Activated naive CD8-positive, alpha-beta T cell (primary cell): Measurements from ENCODE around the gene ROGDI.

ENCODE experiments used
- H3K27ac Mint-ChIP-seq: one replicate; pipeline ENCODE4 v1.8.0; 2021; ENCODE audit warnings: mixed read lengths
- H3K27me3 Mint-ChIP-seq: one replicate; pipeline ENCODE4 v1.8.0; 2021; ENCODE audit warnings: mixed read lengths
- H3K36me3 Mint-ChIP-seq: one replicate; pipeline ENCODE4 v1.8.0; 2021; ENCODE audit warnings: mixed read lengths
- H3K4me1 Mint-ChIP-seq: one replicate; pipeline ENCODE4 v1.8.0; 2021; ENCODE audit warnings: low read depth, mixed read lengths
- H3K4me3 Mint-ChIP-seq: one replicate; pipeline ENCODE4 v1.8.0; 2021; ENCODE audit warnings: mild to moderate bottlenecking, mixed read lengths
- H3K9me3 Mint-ChIP-seq: one replicate; pipeline ENCODE4 v1.8.0; 2021; ENCODE audit warnings: low read depth, mixed read lengths

ROGDI gene

GRCh38 chr16:4802659-4803287 lies 340 bp upstream of the ROGDI start:
- Mint-ChIP-seq H3K27me3 (no peaks in the 10 kb centered on the region), H3K27ac (no peak overlapping the region), H3K9me3 (no peaks in the 10 kb centered on the region), H3K4me1 (peaks cover 15% of the 10 kb centered on the region), H3K36me3 (peaks cover 2% of the 10 kb centered on the region), H3K4me3 (peak overlapping the region; percentile 76)

GRCh38 chr16:4801051-4801961 lies 1.1 kb downstream of the ROGDI start:
- H3K9me3 Mint-ChIP-seq = no peaks in the 10 kb centered on the region
- peaks cover 15% of the 10 kb centered on the region for H3K4me1 Mint-ChIP-seq
- H3K27me3 Mint-ChIP-seq = no peaks in the 10 kb centered on the region
- no peak overlapping the region for H3K27ac Mint-ChIP-seq
- no peaks in the 10 kb centered on the region for H3K36me3 Mint-ChIP-seq
- H3K4me3 Mint-ChIP-seq = peak overlapping the region; percentile 82

GRCh38 chr16:4800290-4801041 lies 2.0 kb downstream of the ROGDI start:
- Mint-ChIP-seq H3K36me3 (no peaks in the 10 kb centered on the region), H3K4me3 (peak overlapping the region; percentile 18), H3K9me3 (no peaks in the 10 kb centered on the region), H3K27me3 (no peaks in the 10 kb centered on the region), H3K27ac (no peak overlapping the region), H3K4me1 (peaks cover 15% of the 10 kb centered on the region)

- Mint-ChIP-seq H3K36me3 (no peaks in the 10 kb centered on the region), H3K27ac (no peak overlapping the region)
Measured at GRCh38 chr16:4799171-4799855, 3.1 kb downstream of the ROGDI start.

GRCh38 chr16:4798456-4798855 lies 4.0 kb downstream of the ROGDI start:
- H3K27me3 Mint-ChIP-seq = no peaks in the 10 kb centered on the region

More at GRCh38 chr16:4799171-4799855, 3.1 kb downstream of the ROGDI start:
- no peak overlapping the region for H3K4me3 Mint-ChIP-seq
- H3K27me3 Mint-ChIP-seq = no peaks in the 10 kb centered on the region
- H3K9me3 Mint-ChIP-seq = no peaks in the 10 kb centered on the region
- H3K4me1 Mint-ChIP-seq = peaks cover 15% of the 10 kb centered on the region

GRCh38 chr16:4797805-4798252 lies 4.6 kb downstream of the ROGDI start:
- Mint-ChIP-seq H3K4me1 (peaks cover 6% of the 10 kb centered on the region), H3K27ac (no peak overlapping the region), H3K4me3 (no peak overlapping the region), H3K27me3 (no peaks in the 10 kb centered on the region), H3K36me3 (no peaks in the 10 kb centered on the region), H3K9me3 (no peaks in the 10 kb centered on the region)

More at GRCh38 chr16:4798456-4798855, 4.0 kb downstream of the ROGDI start:
- peaks cover 12% of the 10 kb centered on the region for H3K4me1 Mint-ChIP-seq
- no peak overlapping the region for H3K4me3 Mint-ChIP-seq
- no peaks in the 10 kb centered on the region for H3K9me3 Mint-ChIP-seq
- H3K27ac Mint-ChIP-seq = no peak overlapping the region
- no peaks in the 10 kb centered on the region for H3K36me3 Mint-ChIP-seq

GRCh38 chr16:4796982-4797804 lies 5.2 kb downstream of the ROGDI start:
- Mint-ChIP-seq H3K4me3 (no peak overlapping the region), H3K4me1 (peaks cover 6% of the 10 kb centered on the region), H3K27me3 (no peaks in the 10 kb centered on the region), H3K27ac (no peak overlapping the region), H3K9me3 (no peaks in the 10 kb centered on the region), H3K36me3 (no peaks in the 10 kb centered on the region)

- Mint-ChIP-seq H3K4me1 (peaks cover 6% of the 10 kb centered on the region), H3K9me3 (no peaks in the 10 kb centered on the region), H3K4me3 (no peak overlapping the region), H3K36me3 (no peaks in the 10 kb centered on the region), H3K27ac (no peak overlapping the region), H3K27me3 (no peaks in the 10 kb centered on the region)
Measured at GRCh38 chr16:4795828-4796572, 6.4 kb downstream of the ROGDI start.

GRCh38 chr16:4795181-4795827 lies 7.1 kb downstream of the ROGDI start, which contains the start of gene SMIM22:
SMIM22 (plus strand) TSS chr16:4795369; CDS start chr16:4795735, 366 bp downstream.
- Mint-ChIP-seq H3K9me3 (no peaks in the 10 kb centered on the region), H3K4me1 (no peaks in the 10 kb centered on the region), H3K36me3 (no peaks in the 10 kb centered on the region), H3K27me3 (no peaks in the 10 kb centered on the region), H3K4me3 (no peak within 1 kb of the TSS), H3K27ac (no peak within 1 kb of the TSS)

GRCh38 chr16:4792951-4793513 lies 9.4 kb downstream of the ROGDI start:
- H3K36me3 Mint-ChIP-seq = no peaks in the 10 kb centered on the region
- no peak overlapping the region for H3K27ac Mint-ChIP-seq
- no peaks in the 10 kb centered on the region for H3K27me3 Mint-ChIP-seq
- no peaks in the 10 kb centered on the region for H3K4me1 Mint-ChIP-seq
- H3K4me3 Mint-ChIP-seq = no peak overlapping the region
- no peaks in the 10 kb centered on the region for H3K9me3 Mint-ChIP-seq

GRCh38 chr16:4790871-4791270 lies 11.6 kb downstream of the ROGDI start:
- H3K36me3 Mint-ChIP-seq = no peaks in the 10 kb centered on the region
- no peaks in the 10 kb centered on the region for H3K9me3 Mint-ChIP-seq
- H3K4me1 Mint-ChIP-seq = no peaks in the 10 kb centered on the region
- no peak overlapping the region for H3K27ac Mint-ChIP-seq
- no peaks in the 10 kb centered on the region for H3K27me3 Mint-ChIP-seq
- H3K4me3 Mint-ChIP-seq = no peak overlapping the region

- H3K9me3 Mint-ChIP-seq = no peaks in the 10 kb centered on the region
- H3K36me3 Mint-ChIP-seq = no peaks in the 10 kb centered on the region
- H3K4me3 Mint-ChIP-seq = no peak overlapping the region
- H3K4me1 Mint-ChIP-seq = no peaks in the 10 kb centered on the region
- H3K27ac Mint-ChIP-seq = no peak overlapping the region
- H3K27me3 Mint-ChIP-seq = no peaks in the 10 kb centered on the region
Measured at GRCh38 chr16:4790261-4790660, 12.2 kb downstream of the ROGDI start.

GRCh38 chr16:4788910-4789309 lies 13.5 kb downstream of the ROGDI start:
- Mint-ChIP-seq H3K9me3 (no peaks in the 10 kb centered on the region), H3K27ac (no peak overlapping the region), H3K4me1 (no peaks in the 10 kb centered on the region), H3K36me3 (no peaks in the 10 kb centered on the region), H3K4me3 (no peak overlapping the region), H3K27me3 (no peaks in the 10 kb centered on the region)
